Left renal cortex interstitium (tissue), 4 donors: ENCODE measurements around the gene TGFBI. TPM values are rescaled to one million over a fixed set of nuclear protein-coding genes. Genes with fewer than 3 reads are reported as not detected.

Experiments
- DNase-seq, 4 donors: peaks; one replicate each; pipeline ENCODE4 v3.0.0-alpha.2; 2013; ENCODE audit warnings: low read depth in 4 of 4, low spot score in 2 of 4, missing footprints in 1 of 4
- polyA plus RNA-seq, 4 donors: library from polyadenylated mRNA; unstranded; fragments of 120-200 nt; gene quantifications; one replicate each; pipeline ENCODE4 v1.2.1, GENCODE V29; 2013; ENCODE audit not compliant: insufficient read length in 4 of 4

TGFBI gene
- polyA plus RNA-seq, 4 donors: 212 to 302 (median 253) TPM

DNA sequence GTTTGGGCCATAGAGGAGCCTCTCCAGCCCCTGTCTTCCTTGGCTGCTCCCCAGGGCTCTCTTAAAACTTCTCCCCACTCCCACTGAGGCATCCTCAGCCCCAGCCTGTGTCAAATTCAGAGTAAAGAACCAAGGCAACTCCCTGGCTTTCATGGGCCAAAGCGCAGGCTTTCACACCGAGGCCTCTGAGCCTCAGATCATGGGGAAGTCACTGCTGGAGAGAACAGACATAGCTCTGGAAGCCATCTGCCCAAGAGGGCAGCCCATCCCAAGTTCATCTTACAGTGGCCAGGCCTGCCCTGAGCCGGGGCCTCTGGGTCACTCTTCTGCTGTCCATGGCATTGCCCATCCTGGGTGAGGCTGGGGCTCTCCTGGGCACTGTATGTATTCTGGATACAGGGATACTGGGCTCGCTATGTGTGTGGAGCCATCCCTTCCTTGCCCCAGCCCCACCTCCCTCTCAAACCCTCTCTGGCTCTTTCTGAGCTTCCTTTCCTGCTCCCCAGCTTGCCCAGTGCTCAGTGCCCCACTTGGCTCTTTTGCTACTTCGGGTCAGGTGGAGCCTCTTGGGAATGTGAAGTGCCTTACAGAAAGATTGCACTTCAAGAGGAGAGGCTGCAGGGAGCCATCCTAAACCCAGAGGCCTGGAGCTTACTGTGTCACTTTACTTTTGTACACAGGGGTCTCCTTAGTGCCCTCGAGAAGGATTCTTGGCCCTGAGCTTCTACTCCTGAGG, 33.0 kb downstream of the TGFBI start:
- DNase-seq: no peak

GRCh38 chr5:136062366-136063274, 33.8 kb downstream of the TGFBI start:
- no peak for DNase-seq

- no peak for DNase-seq
Measured at GRCh38 chr5:136063778-136064465, 35.1 kb downstream of the TGFBI start.

DNA sequence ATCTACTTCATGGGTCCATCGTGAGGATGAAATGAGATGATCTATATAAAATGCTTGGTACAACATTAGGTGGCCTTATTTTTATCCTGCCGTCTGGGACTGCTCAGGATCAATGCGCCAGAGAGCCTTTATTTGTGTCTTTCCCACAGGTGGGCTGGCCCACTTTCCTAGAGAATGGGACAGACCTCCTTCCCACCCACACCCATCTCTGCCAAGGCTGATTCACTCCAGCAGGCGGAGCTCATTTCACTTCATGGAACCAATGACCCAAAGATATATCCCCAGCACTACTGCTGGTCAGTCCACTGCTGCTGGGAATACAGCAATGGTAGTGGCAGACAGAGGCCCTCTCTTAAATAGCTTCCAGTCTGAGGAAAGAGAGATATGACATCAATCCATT, 35.7 kb downstream of the TGFBI start:
- DNase-seq: no peak

GRCh38 chr5:136065588-136065987, 36.8 kb downstream of the TGFBI start:
- no peak for DNase-seq

DNA sequence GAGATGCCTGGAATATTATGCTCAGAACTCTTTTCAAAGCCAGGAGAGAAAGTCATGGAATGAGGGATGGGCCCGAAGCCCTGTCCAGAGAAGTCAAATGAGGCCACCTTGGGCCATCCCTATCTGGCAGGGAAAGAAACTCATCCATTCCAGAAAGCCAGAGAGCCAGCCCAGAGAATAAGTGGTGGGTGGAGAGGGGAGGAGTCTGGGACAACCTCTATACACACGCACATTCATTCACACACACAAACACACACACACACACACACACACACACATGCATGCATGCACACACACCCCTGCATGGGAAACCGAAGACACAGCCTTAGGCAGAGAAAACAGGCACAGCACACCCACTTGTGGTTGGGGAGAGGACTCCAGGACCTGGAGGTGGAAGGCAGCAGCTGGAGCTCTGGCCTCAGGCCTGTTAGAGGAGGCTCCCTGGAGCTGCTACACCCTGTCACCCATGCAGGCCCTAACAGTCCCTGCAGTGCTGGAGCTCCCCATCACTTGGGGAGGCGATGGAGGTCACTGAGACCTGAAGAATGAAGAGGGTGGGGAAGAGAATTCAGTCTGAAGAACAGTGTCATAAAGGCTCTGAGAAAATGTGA, 38.0 kb downstream of the TGFBI start:
- no peak for DNase-seq

- no peak for DNase-seq
Measured at GRCh38 chr5:136067422-136067821, 38.6 kb downstream of the TGFBI start.

GRCh38 chr5:136070486-136071285, 41.9 kb downstream of the TGFBI start:
- no peak for DNase-seq

- no peak for DNase-seq
Measured at GRCh38 chr5:136073714-136074529, 45.1 kb downstream of the TGFBI start.

- no peak for DNase-seq
Measured at GRCh38 chr5:136075466-136075891, 46.7 kb downstream of the TGFBI start.

- DNase-seq: no peak
Measured at GRCh38 chr5:136076067-136076466, 47.3 kb downstream of the TGFBI start.

- no peak for DNase-seq
Measured at GRCh38 chr5:136076881-136077445, 48.2 kb downstream of the TGFBI start.

GRCh38 chr5:136079195-136079985, 50.6 kb downstream of the TGFBI start:
- no peak for DNase-seq

DNA sequence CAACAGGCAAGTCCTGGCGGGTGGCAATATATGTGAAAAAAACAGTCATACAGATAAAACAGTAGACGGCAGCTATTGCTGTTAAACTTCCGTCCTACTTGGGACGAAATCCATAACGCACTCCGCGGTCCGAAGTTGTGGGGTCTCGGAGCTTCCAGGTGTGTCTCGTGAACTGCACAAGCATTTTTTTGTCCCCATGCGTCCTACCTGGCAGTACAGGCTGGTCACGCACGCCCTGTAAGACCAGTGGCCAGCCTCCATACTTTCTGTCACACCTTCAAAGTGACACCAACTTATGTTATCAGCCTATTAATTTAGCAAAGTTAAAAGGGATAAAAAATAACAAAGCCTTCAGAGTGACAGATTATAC, 51.3 kb downstream of the TGFBI start:
- no peak for DNase-seq

GRCh38 chr5:136080483-136081216, 51.9 kb downstream of the TGFBI start:
- peak in 3 of 4 donors; percentile 69 to 73 (median 71) for DNase-seq

GRCh38 chr5:136081217-136081591, 52.4 kb downstream of the TGFBI start:
- no peak for DNase-seq
